GM18511 (cell line): ENCODE measurements around the gene ALDH3A1.

ENCODE experiments used
- ATAC-seq: cut with Tn5 transposase; IDR thresholded peaks from one replicate; pipeline ENCODE4 v1.9.1; 2021; ENCODE audit warnings: mild to moderate bottlenecking, moderate library complexity; ENCODE audit not compliant: unreplicated experiment

Gene ALDH3A1

GRCh38 chr17:19760746-19761145 is 12.6 kb upstream of the ALDH3A1 start:
- no peak for ATAC-seq

DNA sequence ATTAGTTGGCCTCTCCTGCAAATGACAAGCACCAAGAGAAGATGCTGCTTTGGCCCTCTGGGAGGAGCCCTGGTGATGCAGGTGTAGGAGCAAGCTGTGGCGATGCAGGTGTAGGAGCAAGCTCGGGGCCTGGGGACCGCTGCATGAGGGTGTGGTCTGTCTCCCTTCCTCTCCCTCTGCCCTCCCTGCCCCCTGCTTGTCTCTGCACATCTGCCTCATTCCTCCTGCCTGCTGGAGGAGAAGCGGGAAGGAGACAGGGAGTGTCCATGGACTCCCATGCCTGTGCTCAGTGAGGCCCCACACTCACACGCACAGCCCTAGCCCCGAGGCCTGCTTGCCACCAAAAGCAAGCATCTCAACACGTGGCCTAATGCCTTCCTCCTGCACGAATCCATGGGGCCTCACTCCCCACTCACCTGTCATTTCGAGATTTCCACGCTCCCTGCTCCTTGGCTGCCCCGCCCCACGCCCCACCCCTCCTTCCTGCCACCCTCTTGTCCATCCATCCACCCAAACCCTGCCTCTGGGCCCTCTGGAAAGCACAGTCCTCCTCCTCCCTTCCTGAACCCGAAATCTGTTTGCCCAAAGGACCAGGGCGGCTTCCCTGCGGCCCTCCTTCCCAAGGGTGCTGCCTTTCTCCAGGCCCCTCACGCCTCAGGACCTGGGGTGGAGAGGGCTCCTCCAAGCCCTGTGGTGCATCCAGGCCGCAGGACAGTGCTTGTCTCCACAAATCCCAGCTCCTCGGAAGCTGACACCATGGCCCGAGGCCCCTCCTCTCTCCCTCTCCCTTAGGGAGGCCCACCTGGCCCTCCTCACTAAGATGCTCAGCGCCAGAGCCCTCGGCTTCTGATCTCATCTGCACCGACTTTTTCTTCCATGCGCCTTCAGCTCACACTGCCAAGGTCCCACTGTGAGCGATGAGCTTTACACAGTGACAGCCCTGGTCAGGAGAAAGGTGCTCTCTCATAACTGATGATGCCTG is 11.8 kb upstream of the ALDH3A1 start:
- no peak for ATAC-seq

DNA sequence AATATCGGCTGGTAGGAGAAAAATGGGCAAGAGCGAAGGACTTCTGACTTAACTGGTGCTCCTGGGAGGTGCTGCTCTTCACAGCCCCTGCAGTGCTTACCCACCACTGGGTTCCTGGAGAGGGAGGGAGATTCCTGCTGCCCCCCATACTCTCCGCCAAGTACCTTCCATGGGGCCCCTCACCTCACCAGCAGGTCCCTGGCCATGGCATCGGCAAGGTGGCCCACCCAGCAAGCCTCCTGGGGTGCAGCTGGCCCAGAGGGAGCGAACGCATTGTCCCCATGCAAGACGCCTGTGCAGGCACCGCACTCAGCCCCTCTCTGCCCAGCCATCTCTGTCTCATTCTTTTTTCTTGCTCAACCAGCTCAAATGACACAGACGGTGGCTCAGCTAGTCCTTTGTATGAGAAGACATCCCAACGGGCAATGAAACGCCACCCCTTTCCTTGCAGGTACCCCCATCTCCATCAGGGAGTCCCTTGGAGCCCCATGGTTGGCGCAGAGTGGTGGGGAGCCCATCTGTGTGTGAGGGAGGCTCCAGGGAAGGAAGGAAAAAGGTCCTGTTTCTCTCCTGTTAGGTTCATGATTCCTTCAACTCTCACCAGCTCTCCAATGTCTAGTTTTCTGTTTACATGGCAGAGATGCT is 9.6 kb upstream of the ALDH3A1 start:
- no peak for ATAC-seq

GRCh38 chr17:19756546-19756945 is 8.4 kb upstream of the ALDH3A1 start:
- ATAC-seq: no peak

GRCh38 chr17:19755821-19756510 is 7.9 kb upstream of the ALDH3A1 start:
- ATAC-seq: no peak

DNA sequence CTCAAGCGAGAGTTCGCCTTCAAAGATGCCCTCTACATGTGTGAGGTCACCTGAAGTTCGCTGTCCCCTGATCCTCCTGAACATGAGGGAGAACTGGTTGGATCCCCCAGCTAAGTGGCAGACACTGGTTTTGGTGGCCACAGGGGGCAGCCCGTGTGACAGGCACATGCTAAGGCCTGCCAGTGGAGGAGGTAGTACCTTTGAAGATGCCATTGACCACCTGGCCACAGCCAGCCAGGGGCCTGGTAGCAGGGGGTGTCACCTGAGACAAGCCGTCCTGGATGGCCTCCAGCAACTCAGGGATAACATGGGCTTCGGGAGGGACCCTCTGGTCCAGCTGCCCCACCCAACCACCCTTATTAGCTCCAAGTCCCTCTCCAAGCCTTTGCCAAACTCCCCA is 7.3 kb upstream of the ALDH3A1 start:
- no peak for ATAC-seq

- no peak for ATAC-seq
Observed at GRCh38 chr17:19753661-19754463, 5.8 kb upstream of the ALDH3A1 start.

DNA sequence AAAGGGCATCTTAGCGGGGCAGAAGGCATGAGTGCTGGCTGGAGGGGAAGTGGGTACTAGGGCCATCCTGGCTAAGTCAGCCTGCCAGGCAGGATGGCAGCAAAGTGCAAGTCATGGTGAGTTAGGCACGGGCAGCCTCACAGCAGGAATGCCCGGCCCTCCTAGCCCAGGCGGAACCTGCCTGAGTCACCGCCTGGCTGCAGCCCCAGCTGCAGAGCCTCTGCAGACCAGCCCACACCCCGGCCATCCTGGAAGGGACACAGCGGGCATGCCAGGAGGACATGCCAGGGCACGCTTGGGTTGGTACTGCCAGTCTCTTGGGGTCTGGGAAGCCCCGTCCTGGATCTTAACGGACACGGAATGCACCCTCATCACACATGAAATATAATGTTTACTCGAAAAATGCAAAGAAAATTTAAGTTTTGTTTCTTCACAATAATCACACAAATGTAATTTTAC is 5.0 kb upstream of the ALDH3A1 start:
- ATAC-seq: no peak

- no peak for ATAC-seq
Observed at GRCh38 chr17:19752216-19753050, 4.3 kb upstream of the ALDH3A1 start.

- no peak for ATAC-seq
Observed at GRCh38 chr17:19750835-19751234, 2.7 kb upstream of the ALDH3A1 start.

GRCh38 chr17:19750020-19750572 is 2.0 kb upstream of the ALDH3A1 start:
- no peak for ATAC-seq

- no peak for ATAC-seq
Observed at GRCh38 chr17:19748807-19749193, 702 bp upstream of the ALDH3A1 start.

DNA sequence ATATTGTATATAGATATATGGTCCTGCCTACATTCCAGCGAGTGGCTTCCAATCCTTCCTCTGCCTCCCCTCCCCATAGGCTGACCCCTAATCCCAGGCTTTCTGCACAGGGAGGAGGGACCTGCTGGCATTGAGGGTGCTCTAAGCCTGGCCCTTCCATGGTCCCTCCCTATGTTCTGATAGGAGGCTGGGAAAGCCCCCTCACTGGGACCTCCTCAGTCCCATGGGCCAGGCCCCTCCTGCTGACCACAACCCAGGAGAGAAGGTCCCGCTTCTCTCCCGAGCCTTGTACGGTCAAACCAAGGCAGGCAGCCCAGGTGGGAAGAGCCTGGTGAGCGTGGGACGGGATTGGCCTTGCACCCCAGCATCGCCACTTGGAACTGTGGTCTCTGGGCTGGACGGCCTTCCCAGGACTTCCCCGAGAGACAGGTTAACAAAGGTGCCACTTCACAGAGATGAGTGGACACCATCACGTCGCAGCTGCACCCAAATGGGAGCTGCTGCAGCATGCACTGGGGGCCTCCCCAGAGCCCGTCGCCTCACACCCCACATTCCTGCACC is 859 bp downstream of the ALDH3A1 start:
- ATAC-seq: no peak

DNA sequence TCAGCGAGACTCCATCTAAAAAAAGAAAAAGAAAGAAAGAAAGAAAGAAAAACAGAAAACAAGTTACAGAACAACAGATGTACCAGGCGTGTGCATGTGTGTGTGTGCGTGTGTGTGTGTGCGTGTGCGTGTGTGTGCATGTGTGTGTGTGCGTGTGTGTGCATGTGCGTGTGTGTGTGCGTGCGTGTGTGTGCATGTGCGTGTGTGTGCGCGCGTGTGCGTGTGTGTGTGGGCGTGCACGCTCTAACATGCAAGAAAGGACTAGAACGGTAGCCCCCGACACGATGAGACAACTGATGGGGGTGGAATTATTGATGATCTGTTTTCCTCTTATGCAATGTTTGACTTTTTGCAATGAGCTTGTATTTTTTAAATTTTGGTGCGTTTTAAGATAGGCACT is 1.6 kb downstream of the ALDH3A1 start:
- ATAC-seq: no peak

DNA sequence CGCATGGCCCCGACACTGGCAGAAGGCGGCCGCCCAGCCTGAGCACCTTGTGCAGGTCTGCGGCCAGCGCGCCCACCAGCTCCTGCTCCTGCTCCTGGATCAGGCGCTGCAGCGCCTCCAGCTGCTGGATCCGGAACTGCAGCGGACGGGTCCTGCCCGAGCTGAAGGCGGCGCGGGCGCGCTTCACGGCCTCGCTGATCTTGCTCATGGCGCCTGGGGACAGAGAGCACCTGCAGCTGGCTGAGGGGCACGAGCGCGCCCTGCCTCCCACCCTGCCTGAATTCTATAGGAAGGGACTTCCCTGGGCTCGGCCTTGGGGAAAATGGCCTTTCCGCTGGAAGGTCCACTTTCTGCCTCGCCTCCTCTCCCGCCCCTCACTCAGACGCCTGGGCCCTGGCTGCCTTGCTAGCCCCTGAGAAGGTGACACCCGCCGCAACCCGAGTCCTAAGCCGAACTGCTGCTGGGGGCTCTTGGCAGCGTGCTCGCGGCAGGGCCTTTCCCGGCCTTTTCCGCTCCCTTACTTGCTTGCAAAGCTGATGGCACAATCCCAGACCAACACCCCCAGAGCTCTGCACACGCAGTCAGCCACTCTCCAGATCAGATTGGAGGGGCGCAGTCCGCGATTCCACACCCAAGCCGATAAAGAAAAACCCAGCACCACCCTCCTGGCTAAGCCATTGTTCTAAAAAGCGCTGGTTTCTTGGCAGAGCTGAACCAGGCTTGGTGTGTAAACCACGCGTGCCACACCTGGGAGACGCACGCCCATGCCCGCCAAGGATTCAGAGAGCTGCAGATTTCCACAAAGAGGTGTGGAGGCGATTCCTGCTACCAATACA is 3.0 kb downstream of the ALDH3A1 start:
- no peak for ATAC-seq

DNA sequence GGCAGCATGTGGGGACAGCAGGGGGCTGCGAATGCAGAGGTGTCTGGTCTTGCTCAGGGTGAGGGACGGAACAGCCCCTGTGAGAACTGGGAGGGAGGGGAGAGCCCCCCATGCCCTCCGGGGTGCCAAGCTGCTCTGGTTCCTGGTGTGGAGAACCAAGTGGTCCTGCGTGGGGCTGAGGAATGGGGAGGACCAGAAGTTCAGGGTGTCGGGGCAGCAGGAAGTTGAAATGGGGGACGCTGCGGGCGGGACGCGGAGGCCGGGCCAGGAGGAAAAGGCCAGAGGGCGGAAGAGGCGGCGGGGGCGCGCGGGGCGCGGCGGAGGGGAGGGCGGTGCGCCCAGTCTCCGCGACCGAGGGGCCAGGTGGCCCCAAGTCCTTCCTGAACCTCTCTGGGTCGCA is 3.6 kb downstream of the ALDH3A1 start:
- ATAC-seq: no peak

DNA sequence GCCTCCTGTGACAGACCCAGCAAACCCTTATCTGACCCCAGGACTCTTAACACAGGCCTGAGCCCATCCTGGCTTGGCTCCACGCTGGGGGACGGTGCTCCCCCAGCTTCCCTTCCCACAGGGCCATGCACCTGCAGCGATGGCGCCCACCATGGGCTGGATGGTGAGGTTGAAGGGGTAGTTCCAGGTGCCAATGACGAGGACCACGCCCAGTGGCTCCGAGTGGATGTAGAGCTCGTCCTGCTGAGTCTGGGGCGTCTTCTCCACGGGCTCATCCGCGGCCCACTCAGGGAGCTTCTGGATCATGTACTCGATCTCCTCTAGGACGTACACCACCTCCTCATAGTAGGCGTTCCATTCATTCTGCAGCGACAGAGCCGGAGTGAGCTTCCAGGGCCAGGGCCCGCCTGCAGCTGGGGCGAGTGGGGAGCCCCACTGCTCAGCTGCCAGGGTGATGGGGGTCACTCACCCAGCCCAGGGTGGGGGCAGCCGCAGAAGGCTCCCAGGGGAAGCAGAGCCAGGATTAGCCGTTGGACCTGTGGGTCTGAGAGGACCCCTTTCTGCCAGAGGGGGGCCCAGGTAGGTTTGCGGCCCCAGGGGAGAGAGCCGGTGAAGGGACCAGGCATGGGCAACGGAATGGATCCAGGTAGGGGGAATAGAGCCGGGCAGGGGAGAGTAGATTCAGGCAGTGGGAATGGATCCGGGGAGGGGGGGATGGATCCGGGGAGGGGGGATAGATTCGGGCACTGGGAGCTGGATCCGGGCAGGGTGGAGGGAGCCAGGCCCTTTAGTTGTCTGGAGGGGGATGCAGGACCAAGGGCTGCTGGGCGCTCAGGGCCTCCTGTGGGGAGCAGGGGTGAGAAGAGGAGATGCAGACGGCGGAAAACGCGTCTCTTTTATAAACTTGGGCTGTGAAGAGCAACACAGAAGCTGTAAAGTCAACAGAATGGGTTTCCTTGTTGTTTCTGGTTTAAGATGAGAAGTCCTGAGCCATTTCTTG is 4.7 kb downstream of the ALDH3A1 start:
- ATAC-seq: no peak
